GM12878 (cell line): ENCODE data around the gene POLR1G.

Experiments
- CTCF ChIP-seq, 3 experiments: IDR thresholded peaks in 2 of 3; conservative IDR thresholded peaks in 1 of 3; 2 replicates each; pipeline ENCODE4 v1.5.1; 2011; ENCODE audit warnings: low read depth in 3 of 3, low read length in 3 of 3, mild to moderate bottlenecking in 3 of 3, control low read depth in 2 of 3, moderate library complexity in 2 of 3, inconsistent platforms in 1 of 3, mixed read lengths in 1 of 3; ENCODE audit not compliant: control insufficient read depth in 2 of 3, insufficient read depth in 1 of 3; ENCODE audit errors: extremely low read depth in 1 of 3
- ELK1 ChIP-seq: IDR thresholded peaks from 2 replicates; pipeline ENCODE4 v1.6.1; 2012; ENCODE audit warnings: low read depth, low read length, improper control_type of control experiment
- FOS ChIP-seq: IDR thresholded peaks from 3 replicates; pipeline ENCODE4 v1.6.1; 2011; ENCODE audit warnings: borderline replicate concordance; ENCODE audit not compliant: insufficient read length; ENCODE audit errors: extremely low read depth
- GABPA ChIP-seq: IDR thresholded peaks from 2 replicates; pipeline ENCODE4 v1.6.1; 2014; ENCODE audit warnings: antibody characterized with exemption, low read depth, mild to moderate bottlenecking, inconsistent platforms
- IRF3 ChIP-seq: fragments of 450-650 bp; IDR thresholded peaks from 2 replicates; pipeline ENCODE4 v1.6.1; 2014; ENCODE audit warnings: mild to moderate bottlenecking
- JUNB ChIP-seq: IDR thresholded peaks from 2 replicates; pipeline ENCODE4 v1.6.1; 2016; ENCODE audit warnings: antibody characterized with exemption, mild to moderate bottlenecking
- MXI1 ChIP-seq: fragments of 150-350 bp; IDR thresholded peaks from 2 replicates; pipeline ENCODE4 v1.6.1; 2011; ENCODE audit warnings: low read depth, mild to moderate bottlenecking, inconsistent platforms, low read length, improper control_type of control experiment
- NR2C2 ChIP-seq: IDR thresholded peaks from 2 replicates; pipeline ENCODE4 v1.6.1; 2011; ENCODE audit warnings: borderline replicate concordance, low read depth; ENCODE audit not compliant: control insufficient read depth, insufficient read length
- POLR2A ChIP-seq: IDR thresholded peaks from 2 replicates; pipeline ENCODE4 v1.6.1; 2011; ENCODE audit warnings: low read depth, mild to moderate bottlenecking, low read length
- POLR2AphosphoS5 ChIP-seq: IDR thresholded peaks from 2 replicates; pipeline ENCODE4 v1.6.1; 2011; ENCODE audit warnings: mild to moderate bottlenecking, low read length, inconsistent platforms
- RFX5 ChIP-seq: IDR thresholded peaks from 2 replicates; pipeline ENCODE4 v1.6.1; 2011; ENCODE audit warnings: low read depth, low read length, improper control_type of control experiment
- TCF12 ChIP-seq: IDR thresholded peaks from 2 replicates; pipeline ENCODE4 v1.6.1; 2011; ENCODE audit warnings: low read depth, mild to moderate bottlenecking, low read length
- TCF7 ChIP-seq: IDR thresholded peaks from 2 replicates; pipeline ENCODE4 v1.6.1; 2014; ENCODE audit warnings: antibody characterized with exemption, borderline replicate concordance
- ZNF207 ChIP-seq: fragments of 450-650 bp; IDR thresholded peaks from 2 replicates; pipeline ENCODE4 v1.6.1; 2014; ENCODE audit warnings: antibody characterized with exemption, mild to moderate bottlenecking, borderline replicate concordance

GRCh38 chr19:45419396-45419795 lies 13.0 kb downstream of the POLR1G start:
- no peak for TF ChIP-seq IRF3
- TF ChIP-seq POLR2A = peak; percentile 51
- TF ChIP-seq JUNB = no peak
- no peak for TF ChIP-seq GABPA
- no peak for TF ChIP-seq RFX5
- 0 out of 6 replicates have a peak, but pooled peaks of 1 of the 3 experiments have one; percentile 1 for TF ChIP-seq CTCF (IDR thresholded peaks at IDR 0.05 in 2 of 3, conservative IDR thresholded peaks at IDR 0.05 in 1 of 3; ENCODE audit: control insufficient read depth in 2 of 3, extremely low read depth in 1 of 3, insufficient read depth in 1 of 3, low read depth in 3 of 3, low read length in 3 of 3)
- peak; percentile 56 for TF ChIP-seq POLR2AphosphoS5
- TF ChIP-seq MXI1 = peak; percentile 65
- no peak for TF ChIP-seq ELK1
- TF ChIP-seq NR2C2 = no peak
- no peak for TF ChIP-seq FOS
- no peak for TF ChIP-seq TCF7
- TF ChIP-seq TCF12 = peak; percentile 99
- TF ChIP-seq ZNF207 = no peak; the same call in 1 of the 2 replicates
